ENCODE measurements around the gene ANKLE2. TPM values are rescaled to one million over a fixed set of nuclear protein-coding genes. Genes with fewer than 3 reads are reported as not detected.
"Not testable (repeated sequence)": the region's sequence is repeated elsewhere in the genome, so short reads cannot be mapped to it uniquely, and the experiment has no call there.

ANKLE2 gene
- total RNA-seq, 1 experiment from 2014 or later: 85.9 TPM

DNA sequence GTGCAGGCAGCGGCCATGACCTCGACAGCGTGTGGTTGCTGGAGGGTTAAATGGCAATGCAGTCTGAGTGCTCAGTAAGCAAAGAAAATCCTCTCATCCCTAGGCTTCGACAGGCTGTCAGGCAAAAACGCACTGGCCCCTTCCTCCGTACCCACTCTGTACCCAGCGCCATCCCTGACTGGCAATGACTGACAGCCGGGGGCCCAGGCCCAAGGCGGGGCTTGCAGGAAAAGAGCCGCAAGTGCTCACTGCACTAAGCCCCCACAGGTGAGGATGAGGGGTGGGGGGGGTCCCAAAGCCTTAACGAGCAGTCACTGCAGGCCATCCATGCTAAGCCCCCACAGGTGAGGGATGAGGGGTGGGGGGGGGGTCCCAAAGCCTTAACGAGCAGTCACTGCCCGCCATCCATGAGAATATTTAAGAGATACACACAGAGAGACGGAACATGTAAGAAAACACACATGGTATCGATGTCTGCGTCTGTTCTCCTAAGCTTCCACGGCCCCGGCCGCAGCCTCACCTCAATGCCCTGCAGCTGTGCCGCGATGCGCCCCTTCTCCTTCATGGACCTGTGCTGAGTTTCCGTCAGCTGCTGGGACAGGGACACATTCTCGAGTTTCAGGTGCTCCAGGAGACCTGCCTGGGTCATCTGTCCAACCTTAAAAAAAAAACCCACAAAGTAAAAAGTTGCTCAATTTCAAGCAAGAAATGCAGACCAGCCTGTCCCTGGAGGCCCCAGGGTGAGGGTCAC lies 36.4 kb upstream of the ANKLE2 start:
- Histone ChIP-seq H3F3A (ENCODE audit: low read length, unreplicated experiment) (no peaks in the 10 kb centered on the region), H2AFZ (ENCODE audit: low read length) (no peak overlapping the region), H3K9me2 (replicated peaks; ENCODE audit: low read length) (no peaks in the 10 kb centered on the region), H3K4me1 (ENCODE audit: insufficient read depth, low read length) (no peaks in the 10 kb centered on the region), H3K79me2 (ENCODE audit: low read length) (peaks cover 13% of the 10 kb centered on the region), H3K36me3 (ENCODE audit: low read depth, low read length) (peaks cover 71% of the 10 kb centered on the region), H3K4me3 (ENCODE audit: low read length) (no peak overlapping the region), H3K27ac (ENCODE audit: low read length) (no peak overlapping the region), H3K27me3 (ENCODE audit: low read length) (no peaks in the 10 kb centered on the region), H3K4me2 (ENCODE audit: low read length) (no peak overlapping the region), H4K20me1 (ENCODE audit: low read length) (no peaks in the 10 kb centered on the region), H3K9me3 (ENCODE audit: low read length) (no peaks in the 10 kb centered on the region), H3K9ac (ENCODE audit: low read length) (no peak overlapping the region)
- ChIA-PET POLR2A (ENCODE audit: unreplicated experiment) (no interaction called here), CTCF (no interaction called here)
- intact Hi-C loops (cut with micrococcal nuclease): no loop called here
- ATAC-seq: no peak
- BruUV-seq (replicated peaks): no TSS peak
- no peak for DNase-seq
- TF ChIP-seq EZH2 (IDR thresholded peaks at IDR 0.05; ENCODE audit: low read length, unreplicated experiment): no peak
- TF ChIP-seq, protein P1, sequence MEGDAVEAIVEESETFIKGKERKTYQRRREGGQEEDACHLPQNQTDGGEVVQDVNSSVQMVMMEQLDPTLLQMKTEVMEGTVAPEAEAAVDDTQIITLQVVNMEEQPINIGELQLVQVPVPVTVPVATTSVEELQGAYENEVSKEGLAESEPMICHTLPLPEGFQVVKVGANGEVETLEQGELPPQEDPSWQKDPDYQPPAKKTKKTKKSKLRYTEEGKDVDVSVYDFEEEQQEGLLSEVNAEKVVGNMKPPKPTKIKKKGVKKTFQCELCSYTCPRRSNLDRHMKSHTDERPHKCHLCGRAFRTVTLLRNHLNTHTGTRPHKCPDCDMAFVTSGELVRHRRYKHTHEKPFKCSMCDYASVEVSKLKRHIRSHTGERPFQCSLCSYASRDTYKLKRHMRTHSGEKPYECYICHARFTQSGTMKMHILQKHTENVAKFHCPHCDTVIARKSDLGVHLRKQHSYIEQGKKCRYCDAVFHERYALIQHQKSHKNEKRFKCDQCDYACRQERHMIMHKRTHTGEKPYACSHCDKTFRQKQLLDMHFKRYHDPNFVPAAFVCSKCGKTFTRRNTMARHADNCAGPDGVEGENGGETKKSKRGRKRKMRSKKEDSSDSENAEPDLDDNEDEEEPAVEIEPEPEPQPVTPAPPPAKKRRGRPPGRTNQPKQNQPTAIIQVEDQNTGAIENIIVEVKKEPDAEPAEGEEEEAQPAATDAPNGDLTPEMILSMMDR (conservative IDR thresholded peaks at IDR 0.05; ENCODE audit: low read depth, low read length): no peak
- no peak for TF ChIP-seq EZH2phosphoT487 (IDR thresholded peaks at IDR 0.05; ENCODE audit: borderline replicate concordance, low read length)

DNA sequence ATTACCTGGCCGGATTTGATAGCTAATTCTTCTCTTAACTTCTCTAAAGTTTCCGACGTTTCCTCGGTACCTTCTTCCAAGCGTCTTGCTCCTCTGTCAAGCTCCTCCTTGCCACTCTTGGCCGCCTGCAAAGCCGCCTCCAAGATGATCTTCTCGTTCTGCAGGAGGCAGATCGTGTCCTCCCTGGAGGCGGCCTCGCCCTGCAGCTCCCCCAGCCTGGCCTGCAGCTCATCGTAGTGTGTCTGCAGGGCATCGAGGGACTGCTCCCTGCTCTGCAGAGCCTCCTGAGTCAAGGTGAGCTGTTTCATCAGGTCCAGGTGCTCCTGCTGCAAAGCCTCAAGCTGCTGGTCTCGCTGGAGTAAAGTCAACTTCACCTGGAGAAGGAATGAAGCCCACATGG lies 34.2 kb upstream of the ANKLE2 start:
- ATAC-seq: no peak
- BruUV-seq (replicated peaks): no TSS peak
- no peaks in the 10 kb centered on the region for H3F3A ChIP-seq (ENCODE audit: low read length, unreplicated experiment)

DNA sequence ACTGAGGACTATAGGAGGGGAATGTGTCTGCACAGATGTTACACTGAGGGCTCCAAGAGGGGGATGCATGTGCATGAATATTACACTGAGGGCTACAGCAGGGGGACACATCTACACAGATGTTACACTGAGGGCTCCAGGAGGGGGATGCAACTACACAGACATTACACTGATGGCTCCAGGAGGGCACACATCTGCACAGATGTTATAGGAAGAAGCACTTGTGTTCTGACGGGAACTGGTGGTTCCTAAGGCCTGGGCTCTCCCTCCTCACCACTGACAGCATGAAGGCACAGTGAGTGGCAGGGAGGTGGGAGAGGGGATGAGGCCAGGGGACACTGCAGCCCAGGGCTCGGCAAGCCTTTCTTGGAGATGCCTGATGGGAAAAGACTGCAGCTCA lies 30.3 kb upstream of the ANKLE2 start:
- H3K4me3 ChIP-seq (ENCODE audit: low read length); BruUV-seq (replicated peaks): not testable (repeated sequence)

More for the DNA sequence above, 34.2 kb upstream of the ANKLE2 start:
- H3K9me2 ChIP-seq (replicated peaks; ENCODE audit: low read length): no peaks in the 10 kb centered on the region
- CTCF ChIA-PET: no interaction called here
- no peak overlapping the region for H3K27ac ChIP-seq (ENCODE audit: low read length)
- no peak overlapping the region for H3K4me2 ChIP-seq (ENCODE audit: low read length)
- intact Hi-C loops (cut with micrococcal nuclease): no loop called here
- no peaks in the 10 kb centered on the region for H3K27me3 ChIP-seq (ENCODE audit: low read length)
- TF ChIP-seq EZH2phosphoT487 (IDR thresholded peaks at IDR 0.05; ENCODE audit: borderline replicate concordance, low read length): no peak
- no peak for TF ChIP-seq EZH2 (IDR thresholded peaks at IDR 0.05; ENCODE audit: low read length, unreplicated experiment)
- TF ChIP-seq, protein P1 (conservative IDR thresholded peaks at IDR 0.05; ENCODE audit: low read depth, low read length): no peak
- DNase-seq: no peak
- peaks cover 57% of the 10 kb centered on the region for H3K36me3 ChIP-seq (ENCODE audit: low read depth, low read length)
- H3K79me2 ChIP-seq (ENCODE audit: low read length): peaks cover 12% of the 10 kb centered on the region
- POLR2A ChIA-PET (ENCODE audit: unreplicated experiment): no interaction called here
- no peaks in the 10 kb centered on the region; the same call in 1 of the 2 replicates for H4K20me1 ChIP-seq (ENCODE audit: low read length)
- no peak overlapping the region for H3K4me3 ChIP-seq (ENCODE audit: low read length)
- H3K9me3 ChIP-seq (ENCODE audit: low read length): no peaks in the 10 kb centered on the region
- H3K9ac ChIP-seq (ENCODE audit: low read length): no peak overlapping the region
- no peak overlapping the region for H2AFZ ChIP-seq (ENCODE audit: low read length)
- no peaks in the 10 kb centered on the region for H3K4me1 ChIP-seq (ENCODE audit: insufficient read depth, low read length)

More for the DNA sequence above, 30.3 kb upstream of the ANKLE2 start:
- ATAC-seq; H3K27me3 ChIP-seq (ENCODE audit: low read length); POLR2A ChIA-PET (ENCODE audit: unreplicated experiment); CTCF ChIA-PET; H4K20me1 ChIP-seq (ENCODE audit: low read length); H3F3A ChIP-seq (ENCODE audit: low read length, unreplicated experiment); H3K4me2 ChIP-seq (ENCODE audit: low read length); H3K9ac ChIP-seq (ENCODE audit: low read length); H3K4me1 ChIP-seq (ENCODE audit: insufficient read depth, low read length); H3K9me3 ChIP-seq (ENCODE audit: low read length); intact Hi-C loops (cut with micrococcal nuclease); H2AFZ ChIP-seq (ENCODE audit: low read length); H3K27ac ChIP-seq (ENCODE audit: low read length); DNase-seq; H3K9me2 ChIP-seq (replicated peaks; ENCODE audit: low read length): not testable (repeated sequence)
- peaks cover 12% of the 10 kb centered on the region for H3K79me2 ChIP-seq (ENCODE audit: low read length)
- peaks cover 48% of the 10 kb centered on the region for H3K36me3 ChIP-seq (ENCODE audit: low read depth, low read length)

Data from PC-3 (cell line).